Ovary (tissue), 9 donors: ENCODE data around the gene FAM184B. TPM values are rescaled to one million over a fixed set of nuclear protein-coding genes. Genes with fewer than 3 reads are reported as not detected.

ENCODE experiments used
- DNase-seq, 5 donors: peaks; one replicate each; pipeline ENCODE4 v3.0.0-alpha.2; 2019 to 2020
- H3K27ac ChIP-seq, 2 donors: fragments of 200-600 bp; one replicate each; pipeline versions ENCODE4 v1.5.1 to v1.8.0; 2019 to 2022
- H3K27me3 ChIP-seq: fragments of 200-600 bp; one replicate; pipeline ENCODE4 v1.8.0; 2022
- H3K36me3 ChIP-seq: fragments of 200-600 bp; sonication (generic); one replicate; pipeline ENCODE4 v1.5.1; 2019
- H3K4me1 ChIP-seq: one replicate; pipeline ENCODE4 v1.8.1; 2013; ENCODE audit warnings: mild to moderate bottlenecking, moderate library complexity; ENCODE audit not compliant: insufficient read depth
- H3K4me3 ChIP-seq: fragments of 200-600 bp; sonication (generic); one replicate; pipeline ENCODE4 v1.5.1; 2017
- H3K9me3 ChIP-seq, 2 donors: fragments of 200-600 bp in 1 of 2; sonication (generic) in 1 of 2; one replicate each; pipeline versions ENCODE4 v1.5.1 to v1.8.1; 2013 to 2019; ENCODE audit warnings: mild to moderate bottlenecking in 1 of 2, moderate library complexity in 1 of 2
- CTCF ChIP-seq, 3 donors: fragments of 450-650 bp in 2 of 3; fragments of 200-600 bp in 1 of 3; IDR thresholded peaks; one replicate each; pipeline versions ENCODE4 v1.5.1 to v1.8.0; 2016 to 2022; ENCODE audit warnings: antibody characterized with exemption in 3 of 3, mild to moderate bottlenecking in 1 of 3
- EP300 ChIP-seq: sonication (generic); formaldehyde crosslinking; IDR thresholded peaks from one replicate; pipeline ENCODE4 v1.6.1; 2017; ENCODE audit warnings: antibody characterized with exemption
- POLR2A ChIP-seq: fragments of 450-650 bp; IDR thresholded peaks from one replicate; pipeline ENCODE4 v1.6.1; 2017; ENCODE audit warnings: antibody characterized with exemption, mild to moderate bottlenecking, moderate library complexity
- WGBS, 3 donors: extraction: QIAGEN DNeasy Blood & Tissue Kit in 1 of 3; methylation state at CpG; one replicate each; pipeline versions ENCODE4 v1.1.5 to v1.1.7; 2013 to 2017; 5-methylcytosine and 5-hydroxymethylcytosine counted together
- intact Hi-C, 4 donors: fragments of 100-400 bp; cut with DNase I; formaldehyde crosslinking; loops; one replicate each; pipeline versions ENCODE4 v1.11.0 to v1.15.1; 2022 to 2023
- polyA plus RNA-seq, 2 donors: library from polyadenylated mRNA; stranded (reverse); fragments of 200-250 nt in 1 of 2; fragments of 350-450 nt in 1 of 2; fragmentation: Illumina TruSeq in 1 of 2; extraction: RNeasy Lipid Tissue Mini Kit (QIAGEN cat#74804) in 1 of 2; gene quantifications; one replicate each; pipeline ENCODE4 v1.2.3, GENCODE V29; 2013 to 2014
- total RNA-seq, 7 donors: library from RNA; depleted of rRNA in 2 of 7; stranded (reverse); fragments of >200 nt in 2 of 7; fragmentation: NEBNext Ultra II Directional in 3 of 7; extraction: Animal tissue kit (Norgen Biotek cat#: 25700) in 3 of 7; gene quantifications; one replicate each; pipeline versions ENCODE4 v1.1.0 to v1.2.4, GENCODE V29; 2016 to 2023
- donor health status: DM: no; HTN: no; CAD: no; lungs with moderate emphysema.
- donor health status: DM: no; HTN: no; CAD: no.
- donor health status: Bipolar disorder and iron deficiency.
- donor health status: DM: yes; HTN: yes; CAD: no.
- donor health status: DM: no; HTN: no; CAD: no.
- donor health status: DM: yes; HTN: yes; CAD: no.

The FAM184B gene
- total and polyA plus RNA-seq, 9 donors, result 0.03 to 0.17 (median 0.04) TPM; not detected in 5

GRCh38 chr4:17709763-17710068 lies 71.7 kb downstream of the FAM184B start:
- intact Hi-C loops, result no loop called here
- WGBS, 3 donors, result 42 to 61% (median 54%) methylated on average over 8 of the region's 8 CpGs
- no peaks in the 10 kb centered on the region for H3K27me3 ChIP-seq
- no peak for TF ChIP-seq EP300
- TF ChIP-seq CTCF (IDR thresholded peaks at IDR 0.05), result no peak
- no peak for TF ChIP-seq POLR2A
- no peaks in the 10 kb centered on the region for H3K4me1 ChIP-seq
- H3K27ac ChIP-seq, result no peak overlapping the region
- H3K4me3 ChIP-seq, result no peak overlapping the region
- no peaks in the 10 kb centered on the region for H3K9me3 ChIP-seq
- DNase-seq, result no peak
- no peaks in the 10 kb centered on the region for H3K36me3 ChIP-seq

GRCh38 chr4:17708992-17709762 lies 72.2 kb downstream of the FAM184B start:
- no peak for TF ChIP-seq CTCF (IDR thresholded peaks at IDR 0.05)
- no peak for TF ChIP-seq EP300
- no peak for TF ChIP-seq POLR2A
- WGBS, 3 donors, result 59 to 71% (median 65%) methylated on average over 36 of the region's 36 CpGs

GRCh38 chr4:17707671-17708070 lies 73.8 kb downstream of the FAM184B start:
- Histone ChIP-seq H3K4me3 (no peak overlapping the region), H3K27me3 (no peaks in the 10 kb centered on the region), H3K4me1 (no peaks in the 10 kb centered on the region), H3K9me3 (no peaks in the 10 kb centered on the region), H3K27ac (no peak overlapping the region), H3K36me3 (no peaks in the 10 kb centered on the region)
- DNase-seq, result no peak
- intact Hi-C loops, result no loop called here
- 68 to 85% (median 68%) methylated on average over 2 of the region's 2 CpGs for WGBS, 3 donors
- TF ChIP-seq EP300 (no peak), POLR2A (no peak), CTCF (IDR thresholded peaks at IDR 0.05) (no peak)

More at GRCh38 chr4:17708992-17709762, 72.2 kb downstream of the FAM184B start:
- H3K4me3 ChIP-seq, result no peak overlapping the region
- DNase-seq, result no peak
- H3K27ac ChIP-seq, result no peak overlapping the region
- H3K9me3 ChIP-seq, result no peaks in the 10 kb centered on the region
- H3K4me1 ChIP-seq, result no peaks in the 10 kb centered on the region
- H3K36me3 ChIP-seq, result no peaks in the 10 kb centered on the region
- H3K27me3 ChIP-seq, result no peaks in the 10 kb centered on the region
- intact Hi-C loops, result no loop called here

GRCh38 chr4:17705107-17705506 lies 76.3 kb downstream of the FAM184B start:
- TF ChIP-seq CTCF (IDR thresholded peaks at IDR 0.05), result no peak
- no peak for TF ChIP-seq EP300
- TF ChIP-seq POLR2A, result no peak
- Histone ChIP-seq H3K27ac (no peak overlapping the region), H3K9me3 (no peaks in the 10 kb centered on the region), H3K27me3 (no peaks in the 10 kb centered on the region), H3K36me3 (no peaks in the 10 kb centered on the region), H3K4me3 (no peak overlapping the region), H3K4me1 (no peaks in the 10 kb centered on the region)
- WGBS, 3 donors, result 55 to 70% (median 69%) methylated on average over 2 of the region's 2 CpGs
- intact Hi-C loops, result no loop called here
- DNase-seq, result no peak
